ENCODE measurements around the gene PDPR.
"Not testable (repeated sequence)": the region's sequence is repeated elsewhere in the genome, so short reads cannot be mapped to it uniquely, and the experiment has no call there.

- TF ChIP-seq, protein P1, sequence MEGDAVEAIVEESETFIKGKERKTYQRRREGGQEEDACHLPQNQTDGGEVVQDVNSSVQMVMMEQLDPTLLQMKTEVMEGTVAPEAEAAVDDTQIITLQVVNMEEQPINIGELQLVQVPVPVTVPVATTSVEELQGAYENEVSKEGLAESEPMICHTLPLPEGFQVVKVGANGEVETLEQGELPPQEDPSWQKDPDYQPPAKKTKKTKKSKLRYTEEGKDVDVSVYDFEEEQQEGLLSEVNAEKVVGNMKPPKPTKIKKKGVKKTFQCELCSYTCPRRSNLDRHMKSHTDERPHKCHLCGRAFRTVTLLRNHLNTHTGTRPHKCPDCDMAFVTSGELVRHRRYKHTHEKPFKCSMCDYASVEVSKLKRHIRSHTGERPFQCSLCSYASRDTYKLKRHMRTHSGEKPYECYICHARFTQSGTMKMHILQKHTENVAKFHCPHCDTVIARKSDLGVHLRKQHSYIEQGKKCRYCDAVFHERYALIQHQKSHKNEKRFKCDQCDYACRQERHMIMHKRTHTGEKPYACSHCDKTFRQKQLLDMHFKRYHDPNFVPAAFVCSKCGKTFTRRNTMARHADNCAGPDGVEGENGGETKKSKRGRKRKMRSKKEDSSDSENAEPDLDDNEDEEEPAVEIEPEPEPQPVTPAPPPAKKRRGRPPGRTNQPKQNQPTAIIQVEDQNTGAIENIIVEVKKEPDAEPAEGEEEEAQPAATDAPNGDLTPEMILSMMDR (IDR thresholded peaks at IDR 0.05; ENCODE audit: poor library complexity, severe bottlenecking), result not testable (repeated sequence)
- TF ChIP-seq MXI1 (conservative IDR thresholded peaks at IDR 0.05; ENCODE audit: poor library complexity, severe bottlenecking); EP300 (conservative IDR thresholded peaks at IDR 0.05; ENCODE audit: poor library complexity, severe bottlenecking); RAD21 (conservative IDR thresholded peaks at IDR 0.05); POLR2AphosphoS5 (IDR thresholded peaks at IDR 0.05); EZH2 (IDR thresholded peaks at IDR 0.05; ENCODE audit: borderline replicate concordance, insufficient read depth, low read length, poor library complexity, severe bottlenecking): not testable (repeated sequence)
These were observed 59.8 kb downstream of the PDPR start for GRCh38 chr16:70173916-70174315.

All from neural cell (in vitro differentiated cells).